GM19455 (cell line): ENCODE results near the gene RAD50.
"Not testable (repeated sequence)": the region's sequence is repeated elsewhere in the genome, so short reads cannot be mapped to it uniquely, and the experiment has no call there.

ENCODE experiments used
- ATAC-seq: cut with Tn5 transposase; IDR thresholded peaks from one replicate; pipeline ENCODE4 v1.9.1; 2021; ENCODE audit not compliant: unreplicated experiment

Gene RAD50

DNA sequence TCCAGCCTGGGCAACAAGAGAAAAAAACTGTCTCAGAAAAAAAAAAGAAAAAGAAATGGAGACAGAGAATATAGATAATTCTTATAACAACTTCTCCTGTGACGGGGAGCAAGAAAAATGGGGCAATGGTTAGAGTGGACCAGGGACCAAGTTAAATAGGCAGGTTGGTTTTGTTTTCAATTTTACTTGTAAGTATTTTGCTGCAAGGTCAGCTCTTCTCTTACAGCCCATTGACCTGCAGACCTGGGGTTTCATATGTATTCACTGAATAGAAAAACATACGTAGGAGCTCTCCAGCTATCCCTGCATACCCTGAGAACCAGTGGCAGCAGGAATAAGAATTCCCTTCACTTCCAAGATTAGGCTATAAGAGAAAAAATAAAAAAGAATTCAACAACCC lies 72.0 kb downstream of the RAD50 start:
- no peak for ATAC-seq

DNA sequence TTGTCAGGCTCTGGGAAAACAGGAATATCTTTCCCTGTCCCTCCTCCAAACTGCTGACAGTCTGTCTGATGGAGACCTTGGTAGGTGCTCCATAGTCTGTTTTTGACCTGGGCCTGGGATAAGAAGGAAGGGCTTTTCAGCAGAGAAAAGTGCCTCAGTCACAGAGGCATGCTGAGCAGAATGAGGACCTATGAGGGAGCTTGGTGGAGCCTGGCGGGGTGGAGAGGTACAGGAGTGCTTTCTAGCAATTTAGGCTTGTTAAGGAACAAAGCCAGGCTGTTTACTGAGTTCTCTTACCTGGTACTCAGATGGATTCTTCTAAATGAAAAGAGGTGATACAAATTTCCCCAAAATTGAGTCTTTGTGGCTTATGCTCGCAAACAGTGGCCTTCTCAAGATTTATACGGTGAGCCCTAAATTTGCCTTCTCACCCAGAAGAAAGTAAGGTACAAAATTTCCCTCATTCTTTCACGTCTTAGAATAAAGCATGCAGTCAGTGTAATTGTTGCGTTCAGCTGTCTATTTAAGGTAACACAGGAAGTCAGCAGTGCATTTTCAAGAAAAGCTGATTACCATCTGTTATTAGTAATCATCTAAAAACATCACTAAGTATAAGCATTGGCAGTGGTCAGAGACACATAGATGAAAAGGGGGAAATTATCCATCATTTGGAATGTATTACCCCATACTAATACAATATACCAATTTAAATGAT lies 72.6 kb downstream of the RAD50 start:
- peak; percentile 73 for ATAC-seq

DNA sequence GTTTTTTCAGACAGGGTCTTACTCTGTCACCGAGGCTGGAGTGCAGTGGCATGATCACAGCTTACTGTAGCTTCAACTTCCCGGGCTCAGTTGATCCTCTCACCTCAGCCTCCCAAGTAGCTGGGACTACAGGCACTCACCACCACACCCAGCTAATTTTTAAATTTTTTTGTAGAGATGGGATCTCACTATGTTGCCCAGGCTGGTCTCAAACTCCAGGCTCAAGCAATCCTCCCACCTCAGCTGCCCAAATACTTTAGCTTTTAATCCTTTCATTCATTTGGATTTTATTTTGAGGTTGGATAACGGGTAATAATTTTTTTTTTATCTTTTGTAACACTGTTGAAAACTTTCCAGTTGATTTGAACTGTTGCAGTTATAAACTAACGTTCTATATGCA lies 76.8 kb downstream of the RAD50 start:
- not testable (repeated sequence) for ATAC-seq

DNA sequence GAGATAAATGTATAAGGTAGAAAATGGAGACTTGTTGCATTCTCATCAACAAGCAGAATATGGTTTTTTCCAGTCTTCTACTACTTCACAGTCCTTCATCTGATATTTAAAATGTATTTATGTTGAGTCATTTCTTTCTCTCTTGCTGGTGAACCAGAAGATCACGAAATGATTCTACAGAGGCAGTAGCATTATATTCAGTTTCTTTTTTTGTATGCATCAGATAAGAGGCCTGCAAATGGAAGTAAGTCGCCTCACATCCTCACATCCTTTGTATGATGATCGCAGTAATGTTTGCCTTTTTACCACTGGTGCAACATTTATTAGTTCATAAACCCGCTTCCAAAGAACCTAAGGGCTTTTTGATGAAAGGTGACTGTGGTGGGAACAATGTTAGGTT lies 79.1 kb downstream of the RAD50 start:
- peak; percentile 45 for ATAC-seq

DNA sequence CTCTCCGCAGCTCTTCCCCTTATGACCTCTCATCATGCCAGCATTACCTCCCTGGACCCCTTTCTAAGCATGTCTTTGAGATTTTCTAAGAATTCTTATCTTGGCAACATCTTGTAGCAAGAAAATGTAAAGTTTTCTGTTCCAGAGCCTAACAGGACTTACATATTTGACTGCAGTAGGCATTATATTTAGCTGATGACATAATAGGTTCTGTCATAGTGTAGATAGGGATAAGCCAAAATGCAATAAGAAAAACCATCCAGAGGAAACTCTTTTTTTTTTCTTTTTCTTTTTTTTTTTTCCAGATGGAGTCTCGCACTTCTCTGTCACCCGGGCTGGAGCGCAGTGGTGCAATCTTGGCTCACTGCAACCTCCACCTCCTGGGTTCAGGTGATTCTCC lies 80.5 kb downstream of the RAD50 start:
- no peak for ATAC-seq

DNA sequence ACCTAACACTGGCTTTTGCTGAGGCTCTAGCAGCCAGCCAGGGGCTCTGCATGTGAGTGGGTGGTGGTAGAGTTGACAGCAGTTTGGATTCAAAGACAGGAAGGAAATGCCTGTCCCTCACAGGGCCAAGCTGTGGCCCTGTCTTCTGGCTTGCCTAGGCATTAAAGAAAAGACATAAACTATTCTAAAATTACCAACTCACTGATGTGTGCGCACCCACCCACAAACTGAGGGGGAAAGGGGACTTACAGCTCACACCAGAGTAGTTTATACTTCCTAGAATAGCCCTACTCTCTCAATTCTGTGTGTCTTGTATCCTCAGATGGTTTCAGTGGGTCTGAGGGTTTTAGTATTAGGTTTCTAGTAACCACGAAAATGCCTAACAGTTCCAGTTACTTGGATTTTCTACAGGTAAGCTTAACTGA lies 82.9 kb downstream of the RAD50 start:
- ATAC-seq: peak; percentile 65

DNA sequence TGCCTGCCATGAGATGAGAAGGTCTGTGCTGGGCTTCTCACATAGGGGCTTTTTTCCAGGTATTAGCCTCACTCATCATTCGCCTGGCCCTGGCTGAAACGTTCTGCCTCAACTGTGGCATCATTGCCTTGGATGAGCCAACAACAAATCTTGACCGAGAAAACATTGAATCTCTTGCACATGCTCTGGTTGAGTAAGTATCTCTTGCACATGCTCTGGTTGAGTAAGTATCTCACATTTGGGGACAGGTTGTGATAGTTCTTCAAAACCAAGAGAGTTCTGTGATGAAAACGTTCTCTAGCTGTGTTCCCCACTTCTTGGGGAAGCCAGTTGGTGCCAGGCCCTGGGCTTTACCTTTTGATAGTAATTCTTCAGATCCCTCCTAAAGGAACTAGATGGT lies 83.8 kb downstream of the RAD50 start:
- ATAC-seq: no peak

DNA sequence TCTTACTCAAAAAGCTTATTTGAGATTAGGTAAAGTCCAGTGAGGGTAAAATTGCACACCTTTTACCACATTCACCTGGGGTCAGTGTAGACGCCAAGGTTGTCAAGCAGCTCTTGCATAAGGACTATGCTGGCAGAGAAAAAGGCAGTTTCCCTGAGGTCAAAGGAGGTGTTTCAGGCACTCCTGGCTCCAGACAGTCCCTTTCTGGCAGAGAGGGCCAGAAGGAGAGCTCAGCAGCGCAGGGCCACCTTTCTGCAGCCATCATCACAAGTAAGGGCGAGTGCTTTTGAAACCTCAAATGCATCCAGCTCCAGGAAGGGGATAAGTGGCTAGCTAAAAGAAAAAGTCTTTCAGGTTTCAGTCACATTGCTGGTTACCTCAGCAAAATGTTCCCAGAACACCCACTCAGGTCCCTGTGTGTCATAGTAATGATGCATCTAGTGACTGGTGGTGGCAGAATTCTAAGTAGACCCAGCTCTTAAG lies 84.5 kb downstream of the RAD50 start:
- ATAC-seq: peak; percentile 49

DNA sequence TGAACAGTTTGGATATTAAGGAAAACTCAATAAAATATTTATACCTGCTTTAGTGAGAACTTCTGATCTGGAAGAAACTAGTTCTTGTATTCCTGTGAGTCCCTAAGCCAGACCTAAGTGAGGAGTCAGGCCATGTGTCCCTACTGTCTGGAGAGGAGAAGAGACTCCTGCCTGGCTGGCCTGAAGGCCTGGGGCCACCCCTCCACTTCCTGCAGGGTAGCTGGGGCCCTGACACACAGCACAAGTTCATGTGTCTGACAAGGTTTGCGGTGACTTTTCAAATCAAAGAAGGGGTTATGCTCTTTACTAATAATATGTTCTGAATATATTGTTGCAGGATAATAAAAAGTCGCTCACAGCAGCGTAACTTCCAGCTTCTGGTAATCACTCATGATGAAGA lies 85.1 kb downstream of the RAD50 start:
- no peak for ATAC-seq

DNA sequence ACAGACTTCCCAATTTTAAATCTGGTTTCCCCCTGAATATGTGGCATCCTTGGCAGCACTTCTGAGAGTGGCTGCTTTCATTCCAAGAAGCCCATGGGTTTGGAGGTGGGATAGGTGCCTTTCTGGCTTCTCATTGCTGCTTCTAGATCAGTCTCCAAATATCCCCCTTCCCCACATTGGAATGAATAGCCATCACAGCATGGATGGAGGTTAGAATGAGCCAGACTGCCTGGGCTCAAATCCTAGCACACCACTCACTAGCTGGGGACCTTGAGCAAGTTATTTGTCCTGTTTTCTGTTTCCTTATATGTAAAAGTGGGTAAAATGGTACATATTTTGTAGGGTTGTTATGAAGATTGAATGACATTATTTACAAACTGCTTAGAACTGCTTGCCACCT lies 87.4 kb downstream of the RAD50 start:
- ATAC-seq: no peak

DNA sequence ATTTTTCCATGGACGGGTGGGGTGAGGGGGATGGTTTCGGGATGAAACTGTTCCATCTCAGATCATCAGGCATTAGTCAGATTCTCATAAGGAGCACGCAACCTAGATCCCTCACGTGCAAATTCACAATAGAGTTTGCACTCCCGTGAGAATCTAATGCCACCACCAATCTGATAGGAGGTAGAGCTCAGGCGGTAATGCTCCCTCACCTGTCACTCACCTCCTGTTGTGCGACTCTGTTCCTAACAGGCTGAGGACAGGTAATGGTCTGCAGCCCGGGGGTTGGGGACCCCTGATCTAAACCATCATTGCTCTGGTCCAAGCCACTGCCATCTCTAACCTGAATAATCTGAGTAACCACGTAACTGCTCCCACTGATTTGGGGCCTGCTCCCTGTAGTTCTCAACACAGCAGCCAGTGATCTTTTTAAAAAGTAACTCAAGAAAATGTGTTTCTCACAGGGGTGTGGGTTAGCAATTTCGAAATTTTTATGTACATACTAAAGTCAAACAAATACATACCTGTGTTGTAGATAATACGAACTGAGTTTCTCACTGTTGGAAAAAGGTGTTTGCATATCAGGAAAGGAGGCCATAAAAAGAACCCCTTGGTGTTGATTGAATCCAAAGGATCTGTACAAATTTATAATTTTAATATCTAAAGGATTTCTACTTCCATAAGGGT lies 89.9 kb downstream of the RAD50 start:
- no peak for ATAC-seq

DNA sequence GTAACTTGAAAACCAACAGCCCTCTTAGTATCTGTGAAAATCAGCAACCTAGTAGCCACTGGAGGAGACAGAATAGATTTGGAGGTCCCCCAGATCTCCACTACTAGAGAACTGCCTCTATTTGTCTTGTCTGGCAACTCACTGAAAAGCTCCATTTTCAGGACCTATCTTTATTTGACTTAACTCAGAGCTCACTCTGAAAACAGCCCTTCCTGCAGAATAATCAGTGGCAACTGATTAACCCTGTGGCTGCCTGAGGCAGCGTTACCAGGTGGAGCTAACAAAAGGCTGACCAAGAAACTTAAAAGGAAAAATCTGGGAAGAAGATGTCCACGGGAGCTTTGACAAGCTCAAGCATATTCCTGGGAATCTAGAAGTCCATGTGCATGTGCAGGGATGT lies 90.7 kb downstream of the RAD50 start:
- ATAC-seq: no peak

DNA sequence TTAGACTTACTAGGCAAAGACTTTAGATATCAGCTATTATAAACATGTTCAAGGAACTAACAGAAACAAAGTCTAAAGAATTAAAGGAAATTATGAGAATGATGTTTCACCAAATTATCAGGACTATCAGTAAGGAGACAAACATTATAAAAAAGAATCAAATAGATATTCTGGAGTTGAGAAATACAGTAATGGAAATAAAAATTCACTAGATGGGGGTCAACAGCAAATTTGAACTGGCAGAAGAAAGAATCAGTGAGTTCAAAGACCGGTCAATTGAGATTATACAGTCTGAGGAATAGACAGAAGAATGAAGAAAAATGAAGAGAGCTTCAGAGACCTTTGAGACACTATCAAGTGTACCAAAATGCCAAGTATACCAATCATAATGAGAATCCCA lies 91.6 kb downstream of the RAD50 start:
- no peak for ATAC-seq

DNA sequence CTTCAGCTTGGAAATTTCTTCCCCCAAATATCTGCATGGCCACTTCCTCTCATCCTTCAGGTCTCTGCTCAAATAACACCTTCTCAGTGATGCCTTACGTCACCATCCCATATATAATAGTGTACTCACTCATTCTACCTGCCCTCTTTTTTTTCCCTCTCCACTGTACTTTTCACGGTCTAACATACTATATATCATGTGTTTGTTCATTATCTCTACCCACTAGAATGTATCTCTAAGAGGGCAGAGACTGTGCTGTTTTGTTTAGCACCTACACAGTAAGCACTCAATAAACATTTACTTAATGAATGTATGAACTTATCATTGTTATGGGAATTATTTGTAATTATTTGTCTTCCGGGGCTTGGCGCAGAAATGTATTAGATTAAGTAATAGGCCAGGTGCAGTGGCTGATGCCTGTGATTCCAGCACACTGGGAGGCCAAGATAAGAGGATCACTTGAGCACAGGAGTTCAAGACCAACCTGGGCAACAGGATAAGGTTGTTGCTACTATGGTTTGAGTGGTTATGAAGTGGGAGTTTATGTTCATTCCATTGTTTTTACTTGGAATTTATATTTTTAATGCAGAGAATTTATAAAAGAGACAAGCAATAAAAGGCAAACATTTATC lies 95.2 kb downstream of the RAD50 start:
- no peak for ATAC-seq

DNA sequence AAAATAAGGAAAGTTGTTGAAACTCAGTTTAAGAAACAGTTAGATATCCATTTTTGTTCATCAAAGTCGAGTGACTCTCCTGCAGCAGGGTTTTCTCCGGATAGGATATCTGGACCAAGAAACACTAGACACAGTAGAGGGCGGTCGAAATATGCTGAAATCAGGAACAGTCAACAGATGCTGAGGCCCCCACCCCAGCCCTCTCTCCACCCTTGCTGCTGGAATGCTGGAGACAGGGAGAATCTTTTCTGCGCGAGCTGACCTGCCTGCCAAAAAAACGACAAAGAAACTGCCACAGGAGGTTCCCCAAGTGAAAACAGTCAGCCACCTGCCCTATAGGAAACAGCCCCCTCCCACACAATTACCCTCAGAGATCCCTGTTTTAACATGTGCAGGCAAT lies 96.9 kb downstream of the RAD50 start:
- no peak for ATAC-seq

DNA sequence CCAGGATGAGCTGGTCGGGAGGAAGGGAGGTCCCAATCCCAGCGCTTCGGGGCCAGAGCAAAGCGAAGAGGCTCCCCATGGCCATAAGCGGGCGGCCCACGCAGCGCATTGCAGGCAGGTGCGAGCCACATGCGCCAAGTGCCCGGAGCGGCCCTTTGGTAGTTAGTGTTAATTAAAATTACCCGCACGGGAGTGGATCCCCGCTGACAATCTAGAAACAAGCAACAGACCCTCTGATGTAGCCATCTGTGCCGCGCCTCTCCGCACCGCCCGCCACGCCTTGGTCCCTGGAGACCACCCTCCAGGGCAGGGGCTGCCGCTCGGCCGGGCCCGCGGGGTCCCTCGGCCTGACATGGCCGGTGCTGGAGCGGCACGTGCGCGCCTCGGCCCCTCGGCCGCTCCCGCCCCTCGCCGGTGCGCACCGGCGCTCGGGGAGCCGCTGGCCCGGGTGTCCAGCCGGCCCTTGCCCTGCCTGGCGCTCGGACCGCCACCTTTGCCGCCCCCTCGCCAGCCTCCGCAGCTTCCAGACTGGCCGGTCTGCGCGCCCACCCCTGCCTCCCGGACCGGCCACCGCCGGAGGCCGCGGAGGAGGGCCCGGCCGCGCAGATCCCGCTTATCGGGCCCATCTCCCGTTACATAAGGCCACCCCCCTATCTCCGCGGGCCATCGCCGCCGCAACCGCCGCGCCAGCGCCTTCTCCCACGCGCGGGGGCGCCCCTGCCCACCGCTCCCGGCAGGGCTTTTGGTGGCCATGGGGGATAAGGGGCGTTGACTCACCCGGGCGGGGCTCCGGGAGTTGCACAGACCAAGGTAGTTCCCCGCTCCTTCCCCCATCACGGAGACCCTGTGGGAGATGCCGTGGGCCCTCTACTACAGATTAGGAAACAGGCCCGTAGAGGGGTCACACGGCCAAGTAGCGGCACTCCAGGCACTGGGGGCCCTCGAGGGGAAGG lies 99.3 kb downstream of the RAD50 start:
- no peak for ATAC-seq

DNA sequence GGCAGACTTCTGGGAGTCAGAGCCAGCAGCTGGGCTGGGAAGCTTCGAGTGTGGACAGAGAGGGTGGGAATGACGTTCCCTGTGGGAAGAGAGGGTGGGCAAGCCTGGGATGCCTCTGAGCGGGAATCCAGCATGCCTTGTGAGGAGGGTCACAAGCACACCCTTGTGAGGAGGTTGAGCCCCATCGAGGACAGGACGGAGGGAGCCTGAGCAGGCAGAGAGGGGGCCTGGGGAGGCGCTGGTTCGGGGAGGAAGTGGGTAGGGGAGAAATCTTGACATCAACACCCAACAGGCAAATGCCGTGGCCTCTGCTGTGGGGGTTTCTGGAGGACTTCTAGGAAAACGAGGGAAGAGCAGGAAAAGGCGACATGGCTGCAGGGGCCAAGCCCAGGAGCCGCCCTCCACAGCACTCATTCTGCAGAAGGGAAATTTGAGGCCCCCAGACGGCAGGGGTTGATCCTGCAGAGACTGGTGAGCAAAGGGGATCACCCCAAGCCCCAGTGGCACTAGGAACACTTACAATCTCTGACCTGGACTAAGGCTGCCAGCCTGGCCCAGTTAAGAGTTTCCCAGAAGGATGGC lies 100.1 kb downstream of the RAD50 start:
- ATAC-seq: no peak

DNA sequence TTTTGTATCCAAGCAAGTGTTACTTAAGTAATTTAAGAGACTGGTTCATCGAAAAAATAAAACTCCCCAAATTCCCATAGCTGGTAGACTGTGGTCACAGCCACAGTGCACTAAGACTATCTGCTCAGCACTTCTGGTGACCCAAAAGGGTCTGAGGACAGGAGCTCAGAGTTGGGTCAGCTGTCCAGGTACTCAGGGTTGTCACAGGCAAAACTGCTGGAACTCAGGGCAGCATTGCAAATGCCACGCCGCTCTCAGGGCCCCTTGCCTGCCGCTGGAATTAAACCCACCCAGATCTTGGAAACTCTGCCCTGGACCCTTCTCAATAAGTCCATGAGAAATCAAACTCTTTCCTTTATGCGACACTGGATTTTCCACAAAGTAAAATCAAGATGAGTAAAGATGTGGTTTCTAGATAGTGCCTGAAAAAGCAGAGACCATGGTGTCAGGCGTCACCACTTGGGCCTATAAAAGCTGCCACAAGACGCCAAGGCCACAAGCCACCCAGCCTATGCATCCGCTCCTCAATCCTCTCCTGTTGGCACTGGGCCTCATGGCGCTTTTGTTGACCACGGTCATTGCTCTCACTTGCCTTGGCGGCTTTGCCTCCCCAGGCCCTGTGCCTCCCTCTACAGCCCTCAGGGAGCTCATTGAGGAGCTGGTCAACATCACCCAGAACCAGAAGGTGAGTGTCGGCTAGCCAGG lies 101.1 kb downstream of the RAD50 start, which contains the start of gene IL13:
Gene IL13, plus strand, starts transcription at position 498 of the 705 bp plus-strand sequence. Its CDS starts 14 bp downstream, at position 512.
- ATAC-seq: no peak

DNA sequence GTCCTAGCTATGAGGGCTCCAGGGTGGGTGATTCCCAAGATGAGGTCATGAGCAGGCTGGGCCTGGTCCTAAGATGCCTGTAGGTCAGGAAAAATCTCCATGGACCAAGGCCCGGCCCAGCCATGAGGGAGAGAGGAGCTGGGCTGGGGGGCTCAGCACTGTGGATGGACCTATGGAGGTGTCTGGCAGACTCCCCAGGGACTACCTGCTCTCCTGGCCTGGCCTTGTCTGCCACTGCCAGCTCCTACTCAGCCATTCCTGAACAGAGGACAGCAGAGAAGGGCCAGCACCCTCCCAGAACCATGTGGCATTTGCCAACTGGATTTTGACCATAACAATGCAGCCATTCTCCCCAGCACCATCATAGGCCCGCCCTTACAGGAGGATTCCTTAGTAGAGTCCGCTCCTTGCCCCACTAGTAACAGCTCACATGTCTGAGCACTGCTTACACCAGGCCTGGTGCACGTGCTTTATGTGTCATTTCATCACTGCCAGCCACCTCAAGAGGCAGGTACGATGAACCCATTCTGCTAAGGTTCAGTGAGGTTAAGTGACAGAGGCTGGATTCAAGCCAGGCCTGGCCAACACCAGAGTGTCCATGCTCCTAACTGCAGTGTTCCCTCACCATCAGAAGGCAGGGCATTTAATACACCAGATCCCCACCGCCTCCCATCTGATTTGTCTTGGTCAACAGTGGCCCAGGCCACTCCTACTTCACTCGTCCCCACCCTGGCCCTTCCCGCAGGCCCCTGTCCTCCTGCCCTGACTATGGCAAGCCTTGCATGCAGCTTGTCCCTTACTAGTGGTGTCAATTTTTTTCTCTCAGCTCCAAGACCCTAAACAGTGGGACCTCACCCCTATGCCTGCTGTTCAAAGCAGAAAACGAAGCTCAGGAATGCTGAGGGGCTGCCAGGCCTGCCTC lies 101.9 kb downstream of the RAD50 start:
- ATAC-seq: no peak
